AG04450 (cell line): Measurements from ENCODE around the gene MIS12. TPM values are rescaled to one million over a fixed set of nuclear protein-coding genes. Genes with fewer than 3 reads are reported as not detected.

ENCODE experiments used
- CTCF ChIA-PET: fragments of 300-600, 350-600 bp; formaldehyde crosslinking; extraction: SDS; loops from one replicate; lab custom pipeline; 2022; ENCODE audit warnings: antibody characterized with exemption, inconsistent platforms; lab: Charles Lee
- POLR2A ChIA-PET: fragments of 350-600 bp; formaldehyde crosslinking; extraction: SDS; loops from one replicate; lab custom pipeline; 2021; ENCODE audit warnings: antibody characterized with exemption, inconsistent platforms; lab: Yijun Ruan, JAX
- DNase-seq: peaks from one replicate; pipeline ENCODE4 v3.0.0-alpha.2; 2011; ENCODE audit warnings: low read depth, low spot score
- H3K27ac ChIP-seq: one replicate; pipeline ENCODE4 v1.5.1; 2012; ENCODE audit warnings: low read depth, low read length, control low read depth
- H3K27me3 ChIP-seq: one replicate; pipeline ENCODE4 v1.6.0; 2012; ENCODE audit warnings: low read length; ENCODE audit not compliant: control insufficient read depth, insufficient read depth
- H3K4me3 ChIP-seq: 2 replicates; pipeline ENCODE4 v1.5.1; 2011; ENCODE audit warnings: mild to moderate bottlenecking, low read depth, low read length, control low read depth
- H3K9me3 ChIP-seq: 2 replicates; pipeline ENCODE4 v1.5.1; 2012; ENCODE audit warnings: low read length; ENCODE audit not compliant: control insufficient read depth, insufficient read depth
- polyA plus RNA-seq: library from polyadenylated mRNA; depleted of rRNA; stranded (reverse); fragments of >200 nt; gene quantifications from 2 replicates; pipeline ENCODE4 v1.2.3, GENCODE V29; 2011
- TF ChIP-seq, protein P1 (sequence below): IDR thresholded peaks from 2 replicates; pipeline ENCODE4 v1.5.1; 2011; ENCODE audit warnings: low read depth, low read length, control low read depth, inconsistent platforms

The MIS12 gene
- polyA plus RNA-seq, 1 experiment, result 13.7 TPM

DNA sequence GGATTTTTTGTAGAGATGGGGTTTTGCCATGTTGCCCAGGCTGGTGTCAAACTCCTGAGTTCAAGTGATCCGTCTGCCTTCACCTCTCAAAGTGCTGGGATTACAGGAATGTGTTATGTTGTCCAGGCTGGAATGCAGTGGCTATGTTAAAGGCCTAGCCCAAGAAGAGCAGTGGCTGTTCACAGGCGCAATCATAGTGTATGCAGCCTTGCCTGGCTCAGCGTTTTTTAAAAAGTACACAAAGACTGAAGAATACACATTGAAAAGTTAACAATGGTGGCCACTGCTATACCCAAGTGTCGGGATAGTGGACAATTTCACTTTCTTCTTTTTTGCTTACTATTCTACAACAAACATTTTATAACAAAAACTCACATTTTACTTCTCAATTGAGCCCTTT lies 7.4 kb upstream of the MIS12 start:
- POLR2A ChIA-PET, result no interaction called here
- Histone ChIP-seq H3K27ac (no peak overlapping the region), H3K27me3 (no peaks in the 10 kb centered on the region), H3K4me3 (no peak overlapping the region), H3K9me3 (no peaks in the 10 kb centered on the region)
- TF ChIP-seq, protein P1, sequence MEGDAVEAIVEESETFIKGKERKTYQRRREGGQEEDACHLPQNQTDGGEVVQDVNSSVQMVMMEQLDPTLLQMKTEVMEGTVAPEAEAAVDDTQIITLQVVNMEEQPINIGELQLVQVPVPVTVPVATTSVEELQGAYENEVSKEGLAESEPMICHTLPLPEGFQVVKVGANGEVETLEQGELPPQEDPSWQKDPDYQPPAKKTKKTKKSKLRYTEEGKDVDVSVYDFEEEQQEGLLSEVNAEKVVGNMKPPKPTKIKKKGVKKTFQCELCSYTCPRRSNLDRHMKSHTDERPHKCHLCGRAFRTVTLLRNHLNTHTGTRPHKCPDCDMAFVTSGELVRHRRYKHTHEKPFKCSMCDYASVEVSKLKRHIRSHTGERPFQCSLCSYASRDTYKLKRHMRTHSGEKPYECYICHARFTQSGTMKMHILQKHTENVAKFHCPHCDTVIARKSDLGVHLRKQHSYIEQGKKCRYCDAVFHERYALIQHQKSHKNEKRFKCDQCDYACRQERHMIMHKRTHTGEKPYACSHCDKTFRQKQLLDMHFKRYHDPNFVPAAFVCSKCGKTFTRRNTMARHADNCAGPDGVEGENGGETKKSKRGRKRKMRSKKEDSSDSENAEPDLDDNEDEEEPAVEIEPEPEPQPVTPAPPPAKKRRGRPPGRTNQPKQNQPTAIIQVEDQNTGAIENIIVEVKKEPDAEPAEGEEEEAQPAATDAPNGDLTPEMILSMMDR, result no peak
- no peak for DNase-seq
- CTCF ChIA-PET, result interaction anchor here (1.9 kb wide), 1 partner anchor 40 kb away, joined by 8 read pairs; the partner anchor contains the start of gene C1QBP

DNA sequence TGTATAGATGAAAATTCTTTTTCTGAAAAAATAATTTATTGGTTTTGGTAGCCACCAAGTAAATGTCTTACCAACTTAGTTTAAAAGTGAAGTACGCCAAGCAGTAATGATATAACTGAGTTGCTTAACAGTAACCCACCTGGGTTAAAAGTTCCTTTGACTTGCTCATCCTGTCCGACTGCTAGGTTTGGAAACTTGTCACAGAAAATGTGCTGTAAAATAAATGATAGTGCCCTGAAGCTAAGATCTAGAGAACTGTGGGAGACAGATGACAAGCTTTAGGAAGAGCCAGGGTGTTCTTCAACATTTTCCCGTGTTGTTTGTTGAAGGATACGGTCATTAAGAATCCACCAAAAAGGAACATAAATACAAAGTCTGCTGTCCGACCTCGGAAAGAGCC lies 5.4 kb upstream of the MIS12 start:
- H3K9me3 ChIP-seq, result no peaks in the 10 kb centered on the region
- no peaks in the 10 kb centered on the region for H3K27me3 ChIP-seq
- H3K4me3 ChIP-seq, result no peak overlapping the region
- no peak overlapping the region for H3K27ac ChIP-seq
- DNase-seq, result no peak
- TF ChIP-seq, protein P1, result no peak
- POLR2A ChIA-PET, result no interaction called here
- CTCF ChIA-PET, result interaction anchor here (0.6 kb wide), 1 partner anchor 167 kb away, joined by 3 read pairs; no protein-coding TSS in a partner anchor

DNA sequence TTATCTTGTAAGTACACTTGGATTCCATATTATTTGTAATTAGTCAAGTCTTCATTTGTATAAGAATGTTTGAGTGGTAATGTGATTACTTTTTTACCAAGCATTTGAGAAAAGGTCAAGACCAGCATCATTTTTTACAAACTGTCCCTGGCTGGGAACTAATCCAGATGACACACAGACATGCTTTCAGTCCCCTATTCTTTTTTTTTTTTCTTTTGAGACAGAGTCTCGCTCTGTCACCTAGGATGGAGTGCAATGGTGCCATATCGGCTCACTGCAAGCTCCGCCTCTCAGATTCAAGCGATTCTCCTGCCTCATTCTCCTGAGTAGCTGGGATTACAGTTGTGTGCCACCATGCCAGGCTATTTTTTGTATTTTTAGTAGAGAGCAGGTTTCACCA lies 4.9 kb upstream of the MIS12 start:
- no peaks in the 10 kb centered on the region for H3K27me3 ChIP-seq
- TF ChIP-seq, protein P1, result no peak
- CTCF ChIA-PET, result no interaction called here
- DNase-seq, result no peak
- no peak overlapping the region for H3K27ac ChIP-seq
- no peak overlapping the region for H3K4me3 ChIP-seq
- POLR2A ChIA-PET, result no interaction called here
- H3K9me3 ChIP-seq, result no peaks in the 10 kb centered on the region

DNA sequence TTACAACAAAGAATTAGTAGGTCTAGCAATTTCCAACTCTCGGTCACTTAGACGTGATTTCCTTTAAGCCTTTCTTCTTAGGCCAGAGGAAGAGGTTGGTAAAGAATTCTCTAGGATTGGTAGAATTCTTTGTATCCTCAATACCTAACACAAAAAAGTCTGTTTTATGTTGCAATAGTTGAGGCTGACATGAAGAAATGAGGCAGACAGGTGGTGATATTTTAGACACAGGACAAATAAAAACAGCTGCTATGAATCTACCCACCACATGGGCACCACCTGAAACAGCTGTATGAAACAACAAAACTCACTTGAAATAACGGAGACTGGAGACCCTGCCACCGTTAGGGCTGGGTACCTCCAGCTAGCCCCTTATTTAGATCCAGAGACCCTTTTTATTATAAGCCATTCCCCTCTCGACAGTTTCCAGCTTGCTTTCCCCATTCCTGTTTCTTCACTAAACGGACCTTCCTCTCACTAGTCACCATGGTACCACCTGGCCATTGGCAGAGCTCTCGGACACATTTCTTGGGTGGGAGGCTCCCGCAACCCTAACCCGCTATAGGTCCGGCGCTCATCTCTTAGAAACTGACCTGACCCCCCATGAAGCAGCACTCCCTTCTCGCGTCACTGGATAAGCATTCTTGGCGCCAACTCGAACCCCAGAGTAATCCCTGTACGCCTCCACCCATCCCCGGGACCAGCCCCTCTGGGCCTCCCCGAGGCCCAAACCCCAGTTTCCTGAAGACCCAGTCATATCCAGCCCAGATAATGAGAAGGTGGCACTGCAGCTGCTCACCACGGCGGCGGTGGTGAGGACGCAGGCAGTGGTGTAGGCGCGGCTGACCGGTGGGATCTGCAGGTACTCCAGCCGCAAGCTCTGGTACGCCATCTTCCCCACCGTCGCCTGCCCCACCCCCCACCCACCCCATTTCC lies 828 bp upstream of the MIS12 start, which contains the start of gene DERL2:
TSS of gene DERL2 (minus strand) at position 909 of the 936 bp plus-strand sequence. CDS start at position 892, 17 bp downstream.
- DNase-seq, result no peak
- Histone ChIP-seq H3K27me3 (no peaks in the 10 kb centered on the region), H3K9me3 (no peaks in the 10 kb centered on the region), H3K27ac (peak within 1 kb of the TSS; percentile 99), H3K4me3 (peak within 1 kb of the TSS; percentile 91)
- ChIA-PET CTCF (interaction anchor here (0.6 to 1.8 kb wide), 3 partner anchors 10 to 222 kb away, joined by 3 to 7 read pairs (median 3); partner anchors contain the start of gene C1QBP), POLR2A (interaction anchor here (0.7 to 2.1 kb wide), 8 partner anchors 15 to 99 kb away, joined by 3 to 21 read pairs (median 7); partner anchors contain the start of genes C1QBP, DHX33 and NLRP1)
- TF ChIP-seq, protein P1, result no peak

DNA sequence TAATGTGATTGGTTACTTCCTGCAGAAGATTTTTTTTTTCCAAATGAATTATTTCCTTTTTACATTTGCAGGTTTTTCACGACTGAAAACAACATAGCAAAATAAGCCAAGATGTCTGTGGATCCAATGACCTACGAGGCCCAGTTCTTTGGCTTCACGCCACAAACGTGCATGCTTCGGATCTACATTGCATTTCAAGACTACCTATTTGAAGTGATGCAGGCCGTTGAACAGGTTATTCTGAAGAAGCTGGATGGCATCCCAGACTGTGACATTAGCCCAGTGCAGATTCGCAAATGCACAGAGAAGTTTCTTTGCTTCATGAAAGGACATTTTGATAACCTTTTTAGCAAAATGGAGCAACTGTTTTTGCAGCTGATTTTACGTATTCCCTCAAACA lies 2.4 kb downstream of the MIS12 start:
- ChIA-PET POLR2A (no interaction called here), CTCF (interaction anchor here (0.6 kb wide), 1 partner anchor 70 kb away, joined by 3 read pairs; no protein-coding TSS in a partner anchor)
- H3K27me3 ChIP-seq, result no peaks in the 10 kb centered on the region
- H3K4me3 ChIP-seq, result no peak overlapping the region
- H3K27ac ChIP-seq, result no peak overlapping the region
- TF ChIP-seq, protein P1, result no peak
- no peak for DNase-seq
- peaks cover 12% of the 10 kb centered on the region for H3K9me3 ChIP-seq
